Caco-2 (cell line): Measurements from ENCODE around the gene FAM187B. TPM values are rescaled to one million over a fixed set of nuclear protein-coding genes. Genes with fewer than 3 reads are reported as not detected.

Source experiments
- BruUV-seq: library from RNA; stranded (reverse); fragments of 400-500 nt; replicated peaks from 2 replicates; lab custom pipeline; 2021; lab: Mats Ljungman, UMichigan
- CTCF ChIA-PET: fragments of 300-600 bp; sonication (Branson Sonifier 250); formaldehyde crosslinking; loops from one replicate; lab custom pipeline; 2022; ENCODE audit warnings: antibody characterized with exemption; lab: Charles Lee
- POLR2A ChIA-PET: fragments of 300-600 bp; sonication (Branson Sonifier 250); formaldehyde crosslinking; loops from one replicate; lab custom pipeline; 2022; ENCODE audit warnings: antibody characterized with exemption; lab: Charles Lee
- DNase-seq, 2 experiments: peaks; one replicate each; pipeline versions ENCODE4 v3.0.0 to v3.0.0-alpha.2; 2020 to 2022
- H3K27me3 ChIP-seq: replicated peaks from 2 replicates; pipeline ENCODE4 v1.6.0; 2011; ENCODE audit warnings: low read length; ENCODE audit not compliant: control insufficient read depth, insufficient read depth
- H3K36me3 ChIP-seq: 2 replicates; pipeline ENCODE4 v1.5.1; 2011; ENCODE audit warnings: low read length; ENCODE audit not compliant: control insufficient read depth, insufficient read depth
- H3K4me1 ChIP-seq: fragments of 250-450 bp; sonication (Bioruptor Pico); 2 replicates; pipeline ENCODE4 v1.5.1; 2020; ENCODE audit warnings: mild to moderate bottlenecking
- H3K4me3 ChIP-seq: 2 replicates; pipeline ENCODE4 v1.5.1; 2011; ENCODE audit warnings: low read depth, mild to moderate bottlenecking, control low read depth, low read length
- H3K9me3 ChIP-seq: fragments of 250-450 bp; sonication (Bioruptor Pico); 2 replicates; pipeline ENCODE4 v1.5.1; 2020; ENCODE audit warnings: mild to moderate bottlenecking, moderate library complexity
- H3K27ac Mint-ChIP-seq: one replicate; pipeline ENCODE4 v1.8.0; 2022; ENCODE audit warnings: mixed read lengths; ENCODE audit not compliant: unreplicated experiment
- H3K27me3 Mint-ChIP-seq: one replicate; pipeline ENCODE4 v1.8.0; 2022; ENCODE audit warnings: mixed read lengths; ENCODE audit not compliant: insufficient read depth, unreplicated experiment
- H3K36me3 Mint-ChIP-seq: one replicate; pipeline ENCODE4 v1.8.0; 2022; ENCODE audit warnings: mild to moderate bottlenecking, mixed read lengths; ENCODE audit not compliant: insufficient read depth, unreplicated experiment
- H3K4me1 Mint-ChIP-seq: one replicate; pipeline ENCODE4 v1.8.0; 2022; ENCODE audit warnings: low read depth, mixed read lengths; ENCODE audit not compliant: unreplicated experiment
- H3K4me3 Mint-ChIP-seq: one replicate; pipeline ENCODE4 v1.8.0; 2022; ENCODE audit warnings: mild to moderate bottlenecking, moderate library complexity, mixed read lengths; ENCODE audit not compliant: unreplicated experiment
- H3K9me3 Mint-ChIP-seq: one replicate; pipeline ENCODE4 v1.8.0; 2022; ENCODE audit warnings: mixed read lengths; ENCODE audit not compliant: unreplicated experiment
- CTCF ChIP-seq, 2 experiments: fragments of 200-600 bp in 1 of 2; IDR thresholded peaks; 1 replicate in 1 of 2; 2 replicates in 1 of 2; pipeline versions ENCODE4 v1.5.1 to v1.8.0; 2011 to 2022; ENCODE audit warnings: antibody characterized with exemption in 1 of 2, control low read depth in 1 of 2, inconsistent platforms in 1 of 2, low read depth in 1 of 2, low read length in 1 of 2, mild to moderate bottlenecking in 1 of 2, moderate library complexity in 1 of 2; ENCODE audit not compliant: insufficient read depth in 1 of 2, severe bottlenecking in 1 of 2, unreplicated experiment in 1 of 2
- intact Hi-C: fragments of 100-400 bp; cut with micrococcal nuclease; formaldehyde crosslinking; loops from one replicate; pipeline ENCODE4 v1.10.0; 2022; ENCODE audit not compliant: unreplicated experiment
- total RNA-seq: library from RNA; stranded (reverse); gene quantifications from 2 replicates; pipeline ENCODE4 v1.2.3, GENCODE V29; 2022

Gene FAM187B
- total RNA-seq, 1 experiment from 2014 or later: not detected

- CTCF ChIA-PET: no interaction called here
- intact Hi-C loops: no loop called here
Observed at GRCh38 chr19:35179830-35180229, 48.7 kb downstream of the FAM187B start.

GRCh38 chr19:35178701-35179100, 49.8 kb downstream of the FAM187B start:
- no TSS peak for BruUV-seq
- Histone ChIP-seq H3K9me3 (peaks cover 14% of the 10 kb centered on the region), H3K36me3 (no peaks in the 10 kb centered on the region), H3K4me1 (no peaks in the 10 kb centered on the region), H3K27me3 (no peaks in the 10 kb centered on the region), H3K4me3 (no peak overlapping the region)
- peaks cover 3% of the 10 kb centered on the region for H3K27me3 Mint-ChIP-seq
- ChIA-PET CTCF (no interaction called here), POLR2A (no interaction called here)
- DNase-seq: no peak
- H3K9me3 Mint-ChIP-seq: peaks cover 26% of the 10 kb centered on the region
- H3K27ac Mint-ChIP-seq: no peak overlapping the region
- TF ChIP-seq CTCF (IDR thresholded peaks at IDR 0.05; ENCODE audit: insufficient read depth in 1 of 2, low read depth in 1 of 2, low read length in 1 of 2, severe bottlenecking in 1 of 2, unreplicated experiment in 1 of 2): no peak
- intact Hi-C loops: no loop called here
- no peaks in the 10 kb centered on the region for H3K4me1 Mint-ChIP-seq
- H3K4me3 Mint-ChIP-seq: no peak overlapping the region
- H3K36me3 Mint-ChIP-seq: no peaks in the 10 kb centered on the region

More at GRCh38 chr19:35179830-35180229, 48.7 kb downstream of the FAM187B start:
- no TSS peak for BruUV-seq
- no peaks in the 10 kb centered on the region for H3K36me3 Mint-ChIP-seq
- Histone ChIP-seq H3K4me1 (no peaks in the 10 kb centered on the region), H3K4me3 (no peak overlapping the region), H3K9me3 (peaks cover 14% of the 10 kb centered on the region), H3K36me3 (no peaks in the 10 kb centered on the region), H3K27me3 (no peaks in the 10 kb centered on the region)
- POLR2A ChIA-PET: no interaction called here
- no peaks in the 10 kb centered on the region for H3K4me1 Mint-ChIP-seq
- H3K4me3 Mint-ChIP-seq: no peak overlapping the region
- peaks cover 3% of the 10 kb centered on the region for H3K27me3 Mint-ChIP-seq
- peaks cover 15% of the 10 kb centered on the region for H3K9me3 Mint-ChIP-seq
- DNase-seq: no peak
- TF ChIP-seq CTCF (IDR thresholded peaks at IDR 0.05; ENCODE audit: insufficient read depth in 1 of 2, low read depth in 1 of 2, low read length in 1 of 2, severe bottlenecking in 1 of 2, unreplicated experiment in 1 of 2): no peak
- H3K27ac Mint-ChIP-seq: no peak overlapping the region

- Histone ChIP-seq H3K36me3 (no peaks in the 10 kb centered on the region), H3K9me3 (peaks cover 14% of the 10 kb centered on the region), H3K27me3 (no peaks in the 10 kb centered on the region), H3K4me3 (no peak overlapping the region), H3K4me1 (peaks cover 6% of the 10 kb centered on the region; the same call in 1 of the 2 replicates)
- ChIA-PET CTCF (no interaction called here), POLR2A (no interaction called here)
- no peaks in the 10 kb centered on the region for H3K4me1 Mint-ChIP-seq
- H3K4me3 Mint-ChIP-seq: no peak overlapping the region
- no peak for DNase-seq
- no peak overlapping the region for H3K27ac Mint-ChIP-seq
- H3K9me3 Mint-ChIP-seq: peaks cover 29% of the 10 kb centered on the region
- no peaks in the 10 kb centered on the region for H3K27me3 Mint-ChIP-seq
- intact Hi-C loops: no loop called here
- no peak for TF ChIP-seq CTCF (IDR thresholded peaks at IDR 0.05; ENCODE audit: insufficient read depth in 1 of 2, low read depth in 1 of 2, low read length in 1 of 2, severe bottlenecking in 1 of 2, unreplicated experiment in 1 of 2)
- no peaks in the 10 kb centered on the region for H3K36me3 Mint-ChIP-seq
- BruUV-seq: no TSS peak
Observed at GRCh38 chr19:35177377-35178274, 50.9 kb downstream of the FAM187B start.
